GM19468 (cell line): ENCODE measurements around the gene METTL1.
"Not testable (repeated sequence)": the region's sequence is repeated elsewhere in the genome, so short reads cannot be mapped to it uniquely, and the experiment has no call there.

Experiments
- ATAC-seq: cut with Tn5 transposase; IDR thresholded peaks from one replicate; pipeline ENCODE4 v1.9.1; 2021; ENCODE audit warnings: mild to moderate bottlenecking, moderate library complexity, moderate number of reproducible peaks; ENCODE audit not compliant: unreplicated experiment; ENCODE audit errors: extremely low read depth

METTL1 gene

GRCh38 chr12:57771873-57772428, at the start of gene METTL1:
METTL1 (minus strand) TSS chr12:57772105; CDS start chr12:57772083, 22 bp downstream.
- peak; percentile 63 for ATAC-seq

DNA sequence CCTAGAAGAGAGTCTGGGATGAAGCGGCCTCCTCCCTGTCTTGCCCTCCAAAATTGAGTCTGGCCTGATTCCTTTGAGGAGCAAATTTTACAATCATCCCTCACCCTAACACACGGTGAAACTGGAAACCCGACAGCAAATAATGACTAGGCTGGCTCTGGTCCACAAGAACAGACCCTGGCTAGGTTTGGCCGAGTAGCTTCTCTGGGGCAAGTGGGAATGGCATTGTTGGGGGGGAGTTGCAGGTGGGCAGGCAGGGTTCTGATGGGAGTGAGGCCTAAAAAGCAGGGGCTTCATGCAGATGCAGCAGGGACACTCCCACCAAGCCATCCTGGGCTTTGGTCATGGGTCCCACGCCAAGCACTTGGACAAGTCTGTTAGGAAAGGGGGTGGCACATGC, 49.1 kb upstream of the METTL1 start:
- not testable (repeated sequence) for ATAC-seq

DNA sequence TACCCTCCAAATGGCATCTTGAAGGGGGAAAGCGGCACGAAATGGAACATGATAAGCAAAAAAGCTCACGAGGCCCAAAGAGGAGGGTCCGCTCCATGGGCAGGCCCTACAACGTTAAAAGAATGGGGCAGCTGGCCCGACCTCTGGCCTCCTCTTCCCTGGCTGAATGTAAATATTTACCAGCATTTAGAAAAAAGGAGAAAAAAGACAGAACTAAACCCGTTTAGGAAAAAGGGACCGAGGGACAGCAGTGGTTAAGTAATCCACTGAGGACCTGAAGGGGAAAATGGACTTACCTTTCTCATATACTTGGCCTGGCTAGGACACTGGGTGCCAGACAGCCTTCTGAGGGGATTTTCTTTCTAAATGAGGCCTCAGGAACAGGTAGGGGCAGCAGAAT, 48.2 kb upstream of the METTL1 start:
- ATAC-seq, result not testable (repeated sequence)

DNA sequence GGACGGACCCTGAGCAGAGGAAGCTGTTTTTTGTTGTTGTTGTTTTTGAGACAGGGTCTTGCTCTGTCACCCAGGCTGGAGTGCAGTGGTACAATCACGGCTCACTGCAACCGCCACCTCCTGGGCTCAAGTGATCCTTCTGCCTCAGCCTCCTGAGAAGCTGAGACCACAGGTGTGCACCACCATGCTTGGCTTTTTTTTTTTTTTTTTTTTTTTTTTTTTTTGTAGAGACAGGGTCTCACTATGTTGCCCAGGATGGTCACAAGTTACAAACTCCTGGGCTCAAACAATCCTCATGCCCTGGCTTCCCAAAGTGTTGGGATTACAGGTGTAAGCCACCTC, 46.1 kb upstream of the METTL1 start:
- ATAC-seq, result not testable (repeated sequence)

DNA sequence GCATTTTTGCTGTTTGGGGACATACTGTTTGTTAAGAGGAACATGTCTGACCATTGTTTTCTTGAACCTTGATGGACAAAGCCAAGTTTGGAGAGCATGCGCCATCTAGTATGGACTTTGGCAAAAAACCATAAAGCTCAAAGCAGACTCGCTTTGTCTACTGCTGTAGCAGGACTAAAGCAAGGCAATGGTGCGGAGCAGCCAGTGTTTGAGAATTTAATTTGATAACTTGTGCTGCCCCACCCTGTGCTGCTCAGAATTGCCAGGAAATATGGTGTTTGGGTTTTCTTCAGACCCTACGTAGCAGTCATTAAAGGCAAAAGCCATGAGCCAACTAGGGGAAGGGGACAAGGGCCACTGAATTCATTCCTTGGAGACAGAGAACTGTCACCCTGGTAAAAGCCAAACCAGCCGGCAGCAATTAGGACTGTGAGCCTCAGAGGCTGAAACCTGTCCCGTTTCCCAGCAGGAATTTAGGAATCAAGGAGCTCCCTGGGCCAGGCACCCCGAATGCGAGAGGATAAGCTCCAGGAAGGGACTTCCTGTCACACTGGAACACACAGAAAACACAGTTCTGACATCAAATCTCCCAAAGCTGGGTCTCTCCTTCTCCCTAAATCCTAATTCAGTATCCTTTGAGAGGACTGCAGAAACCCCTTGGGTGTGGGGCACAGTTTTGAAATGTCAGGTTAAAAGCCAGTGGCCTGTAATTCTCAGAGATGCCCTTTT, 45.5 kb upstream of the METTL1 start:
- no peak for ATAC-seq

DNA sequence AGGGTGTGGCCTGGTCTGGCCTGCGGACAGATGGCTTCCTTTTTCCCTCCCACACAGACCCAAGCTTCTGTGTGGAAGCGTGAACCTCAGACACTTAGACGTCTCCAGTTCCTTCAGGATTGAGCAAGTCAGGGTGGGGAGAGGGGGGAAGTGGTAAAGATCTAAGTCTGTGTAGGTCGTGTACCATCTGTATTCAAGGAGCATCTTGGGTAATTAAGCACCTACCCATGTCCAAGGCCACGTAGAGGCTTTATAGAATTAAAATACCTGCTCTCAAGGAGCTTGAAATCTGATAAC, 44.9 kb upstream of the METTL1 start:
- no peak for ATAC-seq

DNA sequence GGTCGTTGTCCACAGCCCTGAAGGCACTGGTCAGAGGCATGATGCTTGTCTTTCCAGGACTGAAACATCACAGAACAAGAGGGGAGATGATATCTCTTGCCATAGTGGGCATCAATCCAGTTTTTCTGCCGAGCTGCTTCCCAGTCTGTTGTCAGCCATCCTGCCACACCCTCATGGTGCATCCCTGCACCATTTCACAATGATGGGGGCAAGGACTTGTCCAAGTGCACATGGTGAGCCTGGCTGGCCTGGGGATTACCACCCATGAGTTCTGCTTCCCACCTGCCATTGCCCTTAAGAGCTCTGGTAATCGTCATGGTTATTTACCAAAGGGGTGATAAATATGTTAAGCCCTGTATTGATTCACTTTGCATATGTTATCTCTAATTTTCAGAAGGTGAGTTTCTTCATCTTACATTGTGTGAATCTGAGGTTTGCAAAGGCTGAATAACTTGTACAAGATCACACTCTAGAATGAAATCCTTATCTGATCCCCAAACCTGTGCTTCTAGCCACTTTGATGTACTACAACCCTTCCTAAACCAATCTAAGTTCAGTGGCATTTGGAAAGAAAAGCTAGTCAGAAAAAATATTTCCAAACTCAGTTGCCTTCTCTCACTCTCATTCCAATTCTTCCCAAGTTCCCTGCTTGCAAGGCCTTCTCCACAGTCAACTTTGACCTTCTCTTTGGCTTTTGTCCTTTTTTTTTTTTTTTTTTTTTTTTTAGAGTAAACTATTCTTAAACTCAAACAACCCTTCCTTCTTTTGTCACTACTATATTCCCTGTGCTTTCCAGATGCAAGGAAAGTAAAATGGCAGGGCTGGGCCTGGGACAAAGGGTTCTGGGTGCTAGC, 44.3 kb upstream of the METTL1 start:
- ATAC-seq, result no peak

DNA sequence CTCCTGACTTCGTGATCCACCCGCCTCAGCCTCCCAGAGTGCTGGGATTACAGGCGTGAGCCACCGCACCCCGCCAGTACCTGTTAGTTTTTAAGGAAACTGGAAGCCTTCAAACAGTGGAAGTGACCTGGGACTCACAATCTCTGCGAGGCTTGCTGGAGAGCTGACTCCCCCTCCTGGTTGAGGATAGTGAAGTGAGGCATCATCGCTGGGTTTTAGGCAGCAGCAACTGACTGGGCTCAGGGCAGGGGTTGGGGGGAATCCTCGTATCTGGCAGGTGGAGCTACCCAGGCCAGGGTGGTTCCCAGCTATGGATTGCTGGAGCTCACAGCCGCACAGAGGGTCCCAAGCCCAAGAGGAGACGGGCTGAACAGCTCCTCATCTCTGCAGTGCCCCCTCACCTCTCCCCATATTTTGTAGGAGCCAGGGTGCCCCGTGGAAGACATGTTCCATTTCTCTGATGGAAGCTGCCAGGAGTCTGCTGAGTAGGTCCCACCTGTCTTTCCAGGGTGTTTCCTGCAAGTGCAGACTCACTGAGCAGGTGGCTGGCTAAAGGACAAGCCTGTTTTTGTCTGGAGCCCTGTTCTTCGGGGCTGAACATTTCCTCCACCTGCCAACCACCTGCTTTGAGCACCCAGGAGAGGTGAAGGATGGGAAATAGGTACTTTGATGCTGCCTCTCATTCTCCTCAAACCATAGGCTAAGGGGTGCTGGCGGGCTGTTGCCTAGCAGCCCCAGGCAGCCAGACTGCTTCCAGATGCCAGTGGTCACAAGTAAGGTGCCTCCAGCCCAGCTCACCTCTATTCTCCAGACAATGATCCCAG, 43.5 kb upstream of the METTL1 start:
- no peak for ATAC-seq

DNA sequence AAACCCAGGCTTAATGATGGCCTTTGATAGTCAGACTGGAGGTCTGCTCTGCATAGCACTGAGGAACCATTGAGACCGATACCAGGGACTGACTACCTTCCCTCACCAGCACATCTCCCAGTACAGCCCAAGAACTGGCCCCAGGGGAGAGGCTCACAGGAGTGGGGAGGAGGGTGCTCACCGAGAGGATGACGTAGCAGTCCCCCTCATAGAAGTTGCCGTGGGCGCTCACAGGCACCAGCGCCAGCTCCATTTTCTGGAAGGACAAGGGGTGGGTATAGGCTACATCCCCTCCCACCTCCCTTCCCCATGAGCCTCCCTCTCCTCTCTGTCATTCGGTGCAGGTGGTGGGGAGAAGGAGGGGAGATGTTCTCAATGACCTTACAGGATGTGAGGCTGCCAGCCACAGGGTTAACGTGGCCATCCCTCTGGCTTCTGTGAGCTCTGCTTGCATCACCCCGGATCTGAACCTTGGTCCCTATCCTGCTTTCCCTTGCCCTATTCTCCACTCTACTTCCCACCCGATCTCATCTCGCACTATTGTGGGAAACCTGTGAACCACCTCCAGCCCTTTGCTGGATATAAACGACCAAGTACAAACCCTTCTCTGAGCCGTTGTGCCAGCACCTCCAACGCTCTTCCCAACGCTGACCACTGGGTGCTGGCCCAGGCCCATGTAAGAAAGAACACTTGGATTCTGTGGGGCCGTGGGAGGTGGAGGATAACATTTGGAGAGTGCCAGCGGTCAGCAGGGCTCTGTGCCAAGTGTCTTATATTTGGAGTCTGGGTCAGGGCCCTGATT, 42.3 kb upstream of the METTL1 start:
- no peak for ATAC-seq

DNA sequence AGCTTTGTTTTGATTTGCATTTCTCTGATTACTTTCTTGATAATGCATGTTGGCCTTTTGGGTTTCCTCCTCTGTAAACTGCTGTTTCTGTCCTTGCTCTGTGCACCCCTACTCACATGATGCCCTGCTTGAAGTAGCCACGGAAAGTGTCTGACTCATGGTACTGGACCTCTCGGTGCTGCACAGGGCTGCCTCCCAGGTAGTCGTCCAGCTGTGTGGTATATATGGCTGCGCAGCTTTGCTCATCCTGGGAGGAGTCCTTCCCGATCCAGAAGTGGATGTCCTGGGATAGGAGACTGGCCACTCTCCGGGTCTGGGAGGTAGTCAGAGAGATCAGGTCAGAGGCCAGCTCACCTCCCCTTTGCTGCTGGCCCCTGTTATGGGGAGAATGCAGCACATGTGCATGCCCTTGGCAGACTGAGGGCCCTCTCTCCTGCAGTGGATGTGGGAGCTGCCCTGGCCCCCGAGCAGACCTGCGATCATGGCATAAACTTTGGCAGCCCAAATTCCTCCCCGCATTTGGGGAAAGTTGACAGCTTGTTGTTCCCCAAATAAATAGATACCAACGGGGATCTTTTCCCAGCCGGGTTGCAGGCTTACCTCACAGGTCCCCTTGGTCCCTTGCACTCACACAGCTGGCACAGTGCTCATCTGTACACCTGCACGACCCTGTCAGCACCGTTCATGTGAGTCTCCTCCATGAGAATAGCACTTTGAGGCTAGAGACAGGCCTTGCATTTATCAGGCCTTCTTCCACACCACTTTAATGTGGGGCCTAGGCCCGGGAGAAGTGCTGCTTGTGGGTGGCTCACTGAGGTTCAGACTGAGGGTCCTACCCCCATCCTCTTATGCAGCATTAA, 41.4 kb upstream of the METTL1 start:
- ATAC-seq, result no peak

DNA sequence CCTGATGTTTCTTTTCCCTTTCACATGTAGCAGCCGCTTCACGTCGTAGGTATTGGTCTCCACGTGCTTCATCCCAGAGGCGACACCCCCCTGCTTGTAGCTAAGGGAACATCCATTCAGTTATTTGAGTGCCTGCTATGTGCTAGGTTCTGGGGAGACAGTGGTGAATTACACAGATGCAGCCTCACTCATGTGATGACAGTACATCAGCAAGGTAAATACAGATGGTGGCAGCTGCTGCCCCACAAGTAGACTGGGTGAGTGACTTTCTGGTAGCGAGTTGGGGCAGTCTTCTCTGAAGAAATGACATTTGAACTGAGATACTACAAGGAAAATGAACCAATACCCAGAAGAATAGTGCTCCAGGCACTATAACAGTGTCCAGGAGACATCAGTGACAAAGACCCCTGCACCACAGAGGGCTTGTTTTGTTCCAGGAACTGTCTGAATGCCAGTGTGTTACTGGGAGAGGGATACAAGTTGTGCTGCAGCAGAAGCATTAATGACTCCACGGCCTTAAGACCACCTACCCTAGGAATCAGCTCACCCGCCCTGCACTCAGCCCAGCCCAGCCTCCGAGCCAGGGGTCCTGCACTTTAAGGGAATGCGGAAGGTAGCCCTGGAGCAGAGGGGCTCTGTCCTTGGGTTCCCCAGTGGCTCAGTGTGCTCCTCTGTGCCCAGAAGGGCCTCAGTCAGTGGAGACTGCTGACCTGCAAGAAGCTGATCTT, 39.3 kb upstream of the METTL1 start:
- ATAC-seq, result no peak

DNA sequence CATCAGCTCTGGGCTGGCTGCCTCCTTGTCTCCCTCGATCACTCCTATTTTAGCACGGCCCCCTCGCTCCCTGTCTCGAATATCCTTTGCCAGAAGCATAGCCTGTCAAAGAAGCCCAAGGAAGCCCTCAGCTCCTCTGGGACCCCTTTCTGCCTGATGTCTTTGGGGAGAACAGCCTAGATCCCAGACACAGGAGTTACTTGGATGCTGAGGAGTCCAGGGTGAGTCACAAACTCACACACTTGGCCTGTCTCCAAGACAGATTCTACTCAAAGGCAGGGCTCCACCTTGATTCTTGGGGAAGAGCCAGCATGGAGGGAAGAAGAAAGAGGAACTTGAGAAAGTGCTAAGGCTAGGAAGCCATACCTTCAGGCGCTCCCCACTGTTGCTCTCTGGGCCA, 38.5 kb upstream of the METTL1 start:
- ATAC-seq, result no peak

DNA sequence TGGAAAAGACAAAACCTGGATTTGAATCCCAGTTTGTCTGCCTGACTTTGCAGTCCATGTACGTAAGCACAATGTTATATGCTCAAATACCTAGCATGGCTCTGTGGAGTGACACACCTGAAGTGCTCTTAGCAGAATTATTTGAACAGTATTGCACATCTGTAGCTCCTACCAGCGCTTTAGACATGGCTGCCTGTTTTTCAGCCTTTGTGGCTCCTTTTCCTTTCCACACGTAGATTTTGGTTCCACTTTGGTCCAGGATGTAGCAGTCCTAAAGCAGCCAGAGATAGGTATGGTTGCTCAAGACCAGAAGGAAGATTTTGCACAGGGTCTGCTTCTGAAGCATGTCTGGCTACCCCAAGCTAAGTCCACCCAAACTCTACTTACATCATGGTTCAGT, 37.5 kb upstream of the METTL1 start:
- no peak for ATAC-seq

- no peak for ATAC-seq
Measured at GRCh38 chr12:57808351-57808750, 36.4 kb upstream of the METTL1 start.

DNA sequence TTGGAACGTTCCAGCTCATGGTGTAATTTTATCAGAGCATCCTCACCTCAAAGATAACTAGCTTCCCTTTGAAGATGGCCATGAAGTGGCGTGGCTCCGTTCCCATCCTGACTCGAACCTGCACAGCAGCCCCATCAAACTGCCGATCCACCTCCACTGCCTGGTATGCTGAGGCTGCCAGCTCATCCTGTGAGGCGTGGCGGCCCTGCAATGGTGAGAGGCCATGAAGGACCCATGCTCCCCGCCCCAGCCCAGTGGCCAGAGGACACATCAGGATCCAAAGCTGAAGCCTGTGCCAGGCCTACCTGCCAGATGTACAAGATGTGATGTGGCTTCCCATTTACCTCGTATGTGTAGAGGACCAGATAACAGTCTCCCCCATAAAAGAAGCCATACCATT, 35.4 kb upstream of the METTL1 start:
- ATAC-seq, result no peak

DNA sequence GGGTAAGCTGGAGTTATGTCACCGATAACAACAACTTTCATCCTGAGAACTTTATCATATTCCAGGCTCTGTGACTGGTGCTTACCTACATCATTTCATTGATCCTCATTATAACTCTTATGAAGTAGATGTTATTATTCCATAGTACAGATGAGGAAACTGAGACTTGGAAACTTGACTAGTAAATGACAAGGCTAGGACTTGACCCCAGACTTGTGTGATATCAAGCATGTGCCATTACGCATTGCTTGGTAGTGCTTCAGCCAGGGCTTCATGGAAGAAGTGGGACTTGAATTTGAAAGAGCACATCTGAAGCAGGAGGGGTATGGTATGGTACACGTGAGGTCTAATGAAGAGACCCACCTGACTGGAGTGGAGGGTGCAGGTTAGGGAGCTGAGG, 34.8 kb upstream of the METTL1 start:
- ATAC-seq, result no peak

DNA sequence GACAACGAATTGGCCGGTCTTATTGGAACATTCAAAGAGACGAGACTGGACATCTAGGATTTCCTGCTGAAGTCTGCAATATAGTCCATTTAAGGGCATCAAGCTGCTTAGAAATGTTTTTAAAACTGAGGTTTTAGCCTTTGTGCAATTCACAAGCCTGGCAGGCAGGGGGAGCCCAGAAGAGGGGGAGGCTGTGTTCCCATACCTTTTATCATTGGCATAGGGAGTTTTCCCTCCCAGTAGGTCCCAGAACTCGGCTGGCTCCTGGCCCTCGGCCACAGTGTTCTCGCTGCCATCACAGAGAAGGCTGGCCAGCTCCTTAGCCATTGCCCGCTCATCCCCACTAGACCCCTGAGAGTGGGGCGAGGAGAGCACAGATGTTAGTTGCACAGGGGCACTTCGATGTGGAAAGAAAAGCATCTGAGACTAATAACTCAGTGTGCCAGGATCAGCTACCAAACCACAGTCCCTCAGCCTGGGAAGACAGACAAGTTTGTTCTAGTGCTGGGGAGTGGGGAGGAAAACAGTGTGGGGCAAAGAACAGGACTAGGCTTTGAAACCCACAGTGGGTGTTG, 31.5 kb upstream of the METTL1 start:
- no peak for ATAC-seq

GRCh38 chr12:57802607-57803006, 30.7 kb upstream of the METTL1 start:
- ATAC-seq, result no peak
